Inflammatory macrophage treated with lipopolysaccharide for 4 hours (primary cell): Measurements from ENCODE around the gene AIG1.
A peak's percentile ranks its signal among the peaks of the same experiment; 100 is the strongest.

ENCODE experiments used
- DNase-seq: peaks from one replicate; pipeline ENCODE4 v3.0.0-alpha.2; 2020

The AIG1 gene

GRCh38 chr6:143204045-143204444 lies 143.4 kb downstream of the AIG1 start:
- no peak for DNase-seq

GRCh38 chr6:143205131-143205535 lies 144.4 kb downstream of the AIG1 start:
- DNase-seq: no peak

GRCh38 chr6:143205585-143205984 lies 144.9 kb downstream of the AIG1 start:
- no peak for DNase-seq

GRCh38 chr6:143205991-143206390 lies 145.3 kb downstream of the AIG1 start:
- DNase-seq: no peak

- no peak for DNase-seq
Measured at GRCh38 chr6:143206550-143206949, 145.9 kb downstream of the AIG1 start.

- DNase-seq: no peak
Measured at GRCh38 chr6:143210420-143210819, 149.7 kb downstream of the AIG1 start.

GRCh38 chr6:143213859-143214376 lies 153.2 kb downstream of the AIG1 start:
- DNase-seq: no peak

- no peak for DNase-seq
Measured at GRCh38 chr6:143215363-143215762, 154.7 kb downstream of the AIG1 start.

GRCh38 chr6:143215771-143216170 lies 155.1 kb downstream of the AIG1 start:
- no peak for DNase-seq

- no peak for DNase-seq
Measured at GRCh38 chr6:143218233-143218632, 157.5 kb downstream of the AIG1 start.

GRCh38 chr6:143221698-143222097 lies 161.0 kb downstream of the AIG1 start:
- no peak for DNase-seq

GRCh38 chr6:143222310-143222709 lies 161.6 kb downstream of the AIG1 start:
- no peak for DNase-seq

- DNase-seq: no peak
Measured at GRCh38 chr6:143222801-143223231, 162.1 kb downstream of the AIG1 start.

- DNase-seq: no peak
Measured at GRCh38 chr6:143223895-143224294, 163.2 kb downstream of the AIG1 start.

- DNase-seq: no peak
Measured at GRCh38 chr6:143224516-143224915, 163.8 kb downstream of the AIG1 start.

GRCh38 chr6:143225929-143226328 lies 165.2 kb downstream of the AIG1 start:
- DNase-seq: no peak

GRCh38 chr6:143227675-143228074 lies 167.0 kb downstream of the AIG1 start:
- DNase-seq: no peak

- DNase-seq: no peak
Measured at GRCh38 chr6:143229400-143229799, 168.7 kb downstream of the AIG1 start.

GRCh38 chr6:143232849-143233248 lies 172.2 kb downstream of the AIG1 start:
- peak; percentile 49 for DNase-seq

GRCh38 chr6:143233554-143234285 lies 173.0 kb downstream of the AIG1 start:
- DNase-seq: no peak

- no peak for DNase-seq
Measured at GRCh38 chr6:143234734-143235133, 174.0 kb downstream of the AIG1 start.

- DNase-seq: no peak
Measured at GRCh38 chr6:143236151-143236798, 175.6 kb downstream of the AIG1 start.

GRCh38 chr6:143238306-143238705 lies 177.6 kb downstream of the AIG1 start:
- DNase-seq: no peak

- no peak for DNase-seq
Measured at GRCh38 chr6:143241111-143241510, 180.4 kb downstream of the AIG1 start.
